AG04450 (cell line): ENCODE measurements around the gene MARCHF3. TPM values are rescaled to one million over a fixed set of nuclear protein-coding genes. Genes with fewer than 3 reads are reported as not detected.
"Not testable (repeated sequence)": the region's sequence is repeated elsewhere in the genome, so short reads cannot be mapped to it uniquely, and the experiment has no call there.

Experiments used
- CTCF ChIA-PET: fragments of 300-600, 350-600 bp; formaldehyde crosslinking; extraction: SDS; loops from one replicate; lab custom pipeline; 2022; ENCODE audit warnings: antibody characterized with exemption, inconsistent platforms; lab: Charles Lee
- POLR2A ChIA-PET: fragments of 350-600 bp; formaldehyde crosslinking; extraction: SDS; loops from one replicate; lab custom pipeline; 2021; ENCODE audit warnings: antibody characterized with exemption, inconsistent platforms; lab: Yijun Ruan, JAX
- DNase-seq: peaks from one replicate; pipeline ENCODE4 v3.0.0-alpha.2; 2011; ENCODE audit warnings: low read depth, low spot score
- H3K27ac ChIP-seq: one replicate; pipeline ENCODE4 v1.5.1; 2012; ENCODE audit warnings: low read depth, low read length, control low read depth
- H3K27me3 ChIP-seq: one replicate; pipeline ENCODE4 v1.6.0; 2012; ENCODE audit warnings: low read length; ENCODE audit not compliant: control insufficient read depth, insufficient read depth
- H3K4me3 ChIP-seq: 2 replicates; pipeline ENCODE4 v1.5.1; 2011; ENCODE audit warnings: mild to moderate bottlenecking, low read depth, low read length, control low read depth
- H3K9me3 ChIP-seq: 2 replicates; pipeline ENCODE4 v1.5.1; 2012; ENCODE audit warnings: low read length; ENCODE audit not compliant: control insufficient read depth, insufficient read depth
- polyA plus RNA-seq: library from polyadenylated mRNA; depleted of rRNA; stranded (reverse); fragments of >200 nt; gene quantifications from 2 replicates; pipeline ENCODE4 v1.2.3, GENCODE V29; 2011
- TF ChIP-seq, protein P1 (sequence below): IDR thresholded peaks from 2 replicates; pipeline ENCODE4 v1.5.1; 2011; ENCODE audit warnings: low read depth, low read length, control low read depth, inconsistent platforms

MARCHF3 gene
- polyA plus RNA-seq, 1 experiment: 6.7 TPM

GRCh38 chr5:126909856-126910255 lies 120.5 kb downstream of the MARCHF3 start:
- POLR2A ChIA-PET: no interaction called here
- no peaks in the 10 kb centered on the region for H3K27me3 ChIP-seq
- CTCF ChIA-PET: no interaction called here
- no peak overlapping the region for H3K27ac ChIP-seq
- peaks cover 5% of the 10 kb centered on the region; the same call in 1 of the 2 replicates for H3K9me3 ChIP-seq
- TF ChIP-seq, protein P1, sequence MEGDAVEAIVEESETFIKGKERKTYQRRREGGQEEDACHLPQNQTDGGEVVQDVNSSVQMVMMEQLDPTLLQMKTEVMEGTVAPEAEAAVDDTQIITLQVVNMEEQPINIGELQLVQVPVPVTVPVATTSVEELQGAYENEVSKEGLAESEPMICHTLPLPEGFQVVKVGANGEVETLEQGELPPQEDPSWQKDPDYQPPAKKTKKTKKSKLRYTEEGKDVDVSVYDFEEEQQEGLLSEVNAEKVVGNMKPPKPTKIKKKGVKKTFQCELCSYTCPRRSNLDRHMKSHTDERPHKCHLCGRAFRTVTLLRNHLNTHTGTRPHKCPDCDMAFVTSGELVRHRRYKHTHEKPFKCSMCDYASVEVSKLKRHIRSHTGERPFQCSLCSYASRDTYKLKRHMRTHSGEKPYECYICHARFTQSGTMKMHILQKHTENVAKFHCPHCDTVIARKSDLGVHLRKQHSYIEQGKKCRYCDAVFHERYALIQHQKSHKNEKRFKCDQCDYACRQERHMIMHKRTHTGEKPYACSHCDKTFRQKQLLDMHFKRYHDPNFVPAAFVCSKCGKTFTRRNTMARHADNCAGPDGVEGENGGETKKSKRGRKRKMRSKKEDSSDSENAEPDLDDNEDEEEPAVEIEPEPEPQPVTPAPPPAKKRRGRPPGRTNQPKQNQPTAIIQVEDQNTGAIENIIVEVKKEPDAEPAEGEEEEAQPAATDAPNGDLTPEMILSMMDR: no peak
- no peak overlapping the region for H3K4me3 ChIP-seq
- DNase-seq: no peak

- POLR2A ChIA-PET, H3K9me3 ChIP-seq, H3K27me3 ChIP-seq, H3K4me3 ChIP-seq, DNase-seq, H3K27ac ChIP-seq, CTCF ChIA-PET: not testable (repeated sequence)
Measured at GRCh38 chr5:126904407-126904806, 126.0 kb downstream of the MARCHF3 start.

DNA sequence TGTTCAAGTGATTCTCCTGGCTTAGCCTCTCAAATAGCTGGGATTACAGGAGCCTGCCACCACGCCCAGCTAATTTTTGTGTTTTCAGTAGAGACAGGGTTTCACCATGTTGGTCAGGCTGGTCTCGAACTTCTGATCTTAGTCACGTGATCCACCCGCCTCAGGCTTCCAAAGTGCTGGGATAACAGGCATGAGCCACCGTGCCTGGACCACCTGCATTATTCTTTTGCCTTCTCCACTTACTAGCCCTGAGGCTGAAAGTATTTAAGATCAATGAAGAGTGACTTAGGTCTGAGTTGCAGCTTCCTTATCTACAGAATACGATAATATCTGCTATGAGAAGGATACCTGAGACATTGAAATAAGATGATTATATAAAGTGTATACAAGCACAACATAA lies 129.6 kb downstream of the MARCHF3 start:
- POLR2A ChIA-PET: no interaction called here
- H3K9me3 ChIP-seq: no peaks in the 10 kb centered on the region; the same call in 1 of the 2 replicates
- no peak overlapping the region for H3K27ac ChIP-seq
- TF ChIP-seq, protein P1: no peak
- H3K27me3 ChIP-seq: no peaks in the 10 kb centered on the region
- no peak for DNase-seq
- H3K4me3 ChIP-seq: no peak overlapping the region
- CTCF ChIA-PET: no interaction called here

GRCh38 chr5:126899476-126899875 lies 130.9 kb downstream of the MARCHF3 start:
- no peaks in the 10 kb centered on the region for H3K27me3 ChIP-seq
- TF ChIP-seq, protein P1: no peak
- no peak for DNase-seq
- H3K27ac ChIP-seq: no peak overlapping the region
- H3K9me3 ChIP-seq: no peaks in the 10 kb centered on the region; the same call in 1 of the 2 replicates
- ChIA-PET POLR2A (no interaction called here), CTCF (no interaction called here)
- no peak overlapping the region for H3K4me3 ChIP-seq

DNA sequence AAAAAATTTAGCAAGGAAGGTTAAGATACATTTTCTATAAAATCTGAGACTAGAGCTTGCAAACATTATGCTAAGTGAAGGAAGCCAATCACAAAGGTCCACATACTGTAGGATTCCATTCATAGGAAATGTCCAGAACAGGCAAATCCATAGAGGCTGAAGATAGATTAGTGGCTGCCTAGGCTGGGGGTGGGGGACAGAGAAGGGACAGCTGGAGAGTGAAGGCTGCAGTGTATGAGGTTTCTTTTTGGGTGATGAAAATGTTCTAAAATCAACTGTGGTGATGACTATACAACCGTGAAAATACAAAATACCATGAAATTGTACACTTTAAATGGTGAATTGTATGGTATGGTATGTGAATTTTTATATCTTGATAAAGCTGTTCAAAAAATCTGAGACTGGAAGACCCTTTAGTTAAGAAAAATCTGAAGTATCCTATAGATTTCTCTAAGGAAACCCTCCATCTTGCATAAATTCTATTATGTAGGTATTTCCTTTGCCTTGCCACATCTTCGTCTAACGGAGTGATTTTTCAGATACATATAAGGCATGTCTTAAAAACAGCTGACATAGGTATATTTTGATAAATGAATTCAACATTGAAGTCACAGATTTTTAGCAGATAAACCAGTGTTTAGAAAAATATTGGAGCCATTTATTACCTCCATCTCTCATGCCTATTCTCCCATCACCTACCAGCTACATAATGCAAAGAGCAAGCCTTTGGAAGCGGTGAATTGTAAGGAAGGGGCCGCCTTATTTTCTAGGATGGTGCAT lies 132.3 kb downstream of the MARCHF3 start:
- CTCF ChIA-PET: no interaction called here
- no peaks in the 10 kb centered on the region; the same call in 1 of the 2 replicates for H3K9me3 ChIP-seq
- TF ChIP-seq, protein P1: no peak
- no peak overlapping the region for H3K27ac ChIP-seq
- POLR2A ChIA-PET: no interaction called here
- no peaks in the 10 kb centered on the region for H3K27me3 ChIP-seq
- DNase-seq: no peak
- no peak overlapping the region for H3K4me3 ChIP-seq
